HG03045 (cell line): ENCODE measurements around the gene BAAT.

ENCODE experiments used
- ATAC-seq: cut with Tn5 transposase; IDR thresholded peaks from one replicate; pipeline ENCODE4 v1.9.1; 2021; ENCODE audit warnings: mild to moderate bottlenecking, moderate library complexity; ENCODE audit not compliant: unreplicated experiment

The BAAT gene

GRCh38 chr9:101324245-101324804 lies 60.5 kb downstream of the BAAT start:
- no peak for ATAC-seq

- ATAC-seq, result no peak
Measured at GRCh38 chr9:101323129-101323528, 61.7 kb downstream of the BAAT start.

GRCh38 chr9:101317735-101318134 lies 67.1 kb downstream of the BAAT start:
- ATAC-seq, result no peak

- no peak for ATAC-seq
Measured at GRCh38 chr9:101315112-101315450, 69.7 kb downstream of the BAAT start.

GRCh38 chr9:101312661-101313060 lies 72.1 kb downstream of the BAAT start:
- ATAC-seq, result no peak

- no peak for ATAC-seq
Measured at GRCh38 chr9:101311758-101312420, 72.9 kb downstream of the BAAT start.

GRCh38 chr9:101311191-101311590 lies 73.6 kb downstream of the BAAT start:
- no peak for ATAC-seq
